H7 (cell line): ENCODE results near the gene DYRK1A. TPM values are rescaled to one million over a fixed set of nuclear protein-coding genes. Genes with fewer than 3 reads are reported as not detected.

ENCODE experiments used
- DNase-seq: peaks from one replicate; pipeline ENCODE4 v3.0.0; 2012
- H3K27me3 ChIP-seq: 2 replicates; pipeline ENCODE4 v1.6.0; 2011; ENCODE audit warnings: mild to moderate bottlenecking, low read length; ENCODE audit not compliant: control insufficient read depth, insufficient read depth
- H3K36me3 ChIP-seq: replicated peaks from 2 replicates; pipeline ENCODE4 v1.5.1; 2011; ENCODE audit warnings: low read length; ENCODE audit not compliant: control insufficient read depth, insufficient read depth
- H3K4me3 ChIP-seq: 2 replicates; pipeline ENCODE4 v1.5.1; 2011; ENCODE audit warnings: low read depth, mild to moderate bottlenecking, control low read depth, low read length, moderate library complexity; ENCODE audit not compliant: insufficient read depth
- total RNA-seq: library from RNA; depleted of rRNA; stranded (reverse); fragments of >200 nt; shearing (Covaris generic); gene quantifications from 2 replicates; pipeline ENCODE4 v1.2.3, GENCODE V29; 2014; rRNA removed

Gene DYRK1A
- total RNA-seq, 1 experiment from 2014 or later: 52.5 TPM

DNA sequence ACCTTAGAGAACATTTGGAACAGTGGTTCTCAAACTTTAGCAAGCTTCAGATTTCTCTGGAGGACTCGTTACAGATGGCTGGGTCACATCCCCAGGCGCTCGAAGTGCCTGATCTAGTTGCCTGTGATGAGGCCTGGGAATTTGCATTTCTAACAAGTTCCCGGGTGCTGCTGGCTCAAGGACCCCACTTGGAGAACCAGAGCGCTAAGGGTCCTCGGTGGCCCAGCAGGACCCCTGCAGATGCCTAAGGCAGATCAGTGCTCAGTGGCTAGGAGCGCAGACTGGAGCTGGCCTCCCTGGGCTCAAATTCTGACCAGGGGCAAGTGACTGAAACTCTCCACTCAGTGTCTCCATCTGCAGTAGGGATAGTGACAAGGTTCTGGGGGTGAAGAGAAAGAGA, 208.2 kb downstream of the DYRK1A start:
- Histone ChIP-seq H3K4me3 (no peak overlapping the region), H3K27me3 (no peaks in the 10 kb centered on the region), H3K36me3 (no peaks in the 10 kb centered on the region)
- DNase-seq: no peak

GRCh38 chr21:37575580-37575979, 209.0 kb downstream of the DYRK1A start:
- DNase-seq: no peak
- Histone ChIP-seq H3K4me3 (no peak overlapping the region), H3K36me3 (no peaks in the 10 kb centered on the region), H3K27me3 (no peaks in the 10 kb centered on the region)

Other genes starting within 250 kb of the DYRK1A start
- gene VPS26C, start 99.4 kb upstream of the DYRK1A start, total RNA-seq: 56.2 and 68.5 TPM in 2 replicates